ENCODE measurements around the gene PLD4. TPM values are rescaled to one million over a fixed set of nuclear protein-coding genes. Genes with fewer than 3 reads are reported as not detected.
A peak's percentile ranks its signal among the peaks of the same experiment; 100 is the strongest.

PLD4 gene
- total RNA-seq, 1 donor from 2014 or later: not detected

DNA sequence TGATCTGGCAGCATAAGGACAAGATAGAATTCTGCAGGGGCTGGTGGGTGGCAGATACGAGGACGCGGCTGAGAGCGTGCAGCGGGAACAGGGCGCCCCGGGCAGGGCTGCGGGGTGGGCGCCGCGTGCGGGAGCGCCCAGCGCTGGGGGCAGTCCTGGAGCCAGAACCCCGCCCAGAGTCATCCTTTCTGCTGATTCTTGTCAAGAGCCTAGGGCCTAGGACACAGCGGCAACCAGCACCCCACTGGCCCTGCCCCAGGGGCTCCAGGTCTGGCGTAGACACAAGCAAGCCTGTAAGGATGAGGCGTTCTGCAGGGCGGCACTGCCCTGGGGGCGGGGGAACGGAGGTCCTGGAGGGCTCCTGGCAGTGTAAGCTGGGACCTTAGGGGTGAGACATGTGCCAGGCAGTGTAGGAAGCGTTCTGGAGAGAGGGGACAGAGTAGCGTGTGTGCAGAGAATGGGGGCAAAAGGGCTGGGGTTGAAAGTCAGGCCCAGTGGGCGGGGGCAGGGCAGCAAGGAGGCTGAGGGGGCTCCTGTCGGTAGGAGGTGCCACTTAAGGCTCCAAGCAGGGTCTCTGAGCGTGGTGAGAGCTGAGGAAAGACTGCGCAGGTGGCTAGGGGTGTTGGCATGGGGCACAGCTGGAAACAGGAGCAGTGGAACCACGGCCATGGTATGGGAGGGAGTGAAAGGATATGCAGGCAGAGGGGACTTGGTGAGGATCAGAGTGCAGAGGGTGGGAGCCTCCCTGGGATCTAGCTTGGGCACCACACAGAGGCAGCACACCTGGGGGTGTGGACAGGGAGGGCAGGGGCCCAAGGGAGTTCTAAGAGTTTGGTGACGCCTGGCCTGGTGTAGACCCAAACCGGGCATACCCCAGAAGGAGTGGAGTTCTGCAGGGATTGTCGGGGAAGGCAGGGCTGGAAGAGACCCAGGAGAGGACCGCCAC lies 54.3 kb downstream of the PLD4 start:
- Mint-ChIP-seq H3K4me1 (ENCODE audit: low read depth, unreplicated experiment) (peaks cover 9% of the 10 kb centered on the region), H3K4me3 (ENCODE audit: unreplicated experiment) (peak overlapping the region; percentile 79), H3K36me3 (ENCODE audit: unreplicated experiment) (no peaks in the 10 kb centered on the region), H3K27ac (ENCODE audit: unreplicated experiment) (no peak overlapping the region), H3K27me3 (ENCODE audit: unreplicated experiment) (peaks cover 15% of the 10 kb centered on the region), H3K9me3 (ENCODE audit: unreplicated experiment) (peaks cover 19% of the 10 kb centered on the region)
- DNase-seq: no peak
- TF ChIP-seq, protein P1, sequence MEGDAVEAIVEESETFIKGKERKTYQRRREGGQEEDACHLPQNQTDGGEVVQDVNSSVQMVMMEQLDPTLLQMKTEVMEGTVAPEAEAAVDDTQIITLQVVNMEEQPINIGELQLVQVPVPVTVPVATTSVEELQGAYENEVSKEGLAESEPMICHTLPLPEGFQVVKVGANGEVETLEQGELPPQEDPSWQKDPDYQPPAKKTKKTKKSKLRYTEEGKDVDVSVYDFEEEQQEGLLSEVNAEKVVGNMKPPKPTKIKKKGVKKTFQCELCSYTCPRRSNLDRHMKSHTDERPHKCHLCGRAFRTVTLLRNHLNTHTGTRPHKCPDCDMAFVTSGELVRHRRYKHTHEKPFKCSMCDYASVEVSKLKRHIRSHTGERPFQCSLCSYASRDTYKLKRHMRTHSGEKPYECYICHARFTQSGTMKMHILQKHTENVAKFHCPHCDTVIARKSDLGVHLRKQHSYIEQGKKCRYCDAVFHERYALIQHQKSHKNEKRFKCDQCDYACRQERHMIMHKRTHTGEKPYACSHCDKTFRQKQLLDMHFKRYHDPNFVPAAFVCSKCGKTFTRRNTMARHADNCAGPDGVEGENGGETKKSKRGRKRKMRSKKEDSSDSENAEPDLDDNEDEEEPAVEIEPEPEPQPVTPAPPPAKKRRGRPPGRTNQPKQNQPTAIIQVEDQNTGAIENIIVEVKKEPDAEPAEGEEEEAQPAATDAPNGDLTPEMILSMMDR (IDR thresholded peaks at IDR 0.05; ENCODE audit: partially characterized antibody, unreplicated experiment): no peak

DNA sequence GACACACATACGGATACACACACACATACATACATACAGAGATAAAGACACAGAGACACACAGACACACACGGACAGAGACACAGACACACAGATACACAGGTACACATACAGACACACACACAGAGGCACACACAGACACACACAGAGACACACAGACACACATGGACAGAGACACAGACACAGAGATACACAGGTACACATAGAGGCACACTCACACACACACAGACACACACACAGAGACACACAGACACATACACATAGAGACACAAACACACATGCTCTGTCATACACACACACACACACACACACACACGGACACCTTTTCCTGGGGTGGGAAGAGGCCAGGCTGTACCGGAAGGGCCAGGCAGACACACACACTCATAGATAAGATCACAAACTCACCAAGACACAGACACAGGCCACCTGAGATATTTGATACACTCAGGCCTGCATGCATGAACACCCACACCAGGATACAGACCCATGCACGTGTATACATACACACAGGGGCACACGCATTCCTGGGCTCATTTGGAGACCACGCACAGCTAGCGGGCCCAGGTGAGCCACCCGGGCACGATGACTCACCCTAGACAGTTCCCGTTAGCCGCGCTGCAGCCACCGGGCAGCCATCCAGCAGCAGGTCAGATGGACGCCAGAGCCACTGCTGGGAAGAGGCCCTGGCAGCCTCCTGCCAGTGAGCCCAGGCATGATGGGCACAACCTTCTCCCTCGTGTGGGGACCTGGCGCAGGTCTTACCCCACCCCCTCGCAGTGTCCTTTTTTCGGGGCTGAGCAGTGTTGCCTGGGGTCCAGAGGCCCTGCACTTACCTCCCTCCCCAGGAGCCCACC lies 55.3 kb downstream of the PLD4 start:
- Mint-ChIP-seq H3K4me3 (ENCODE audit: unreplicated experiment) (peak overlapping the region; percentile 55), H3K4me1 (ENCODE audit: low read depth, unreplicated experiment) (peaks cover 9% of the 10 kb centered on the region), H3K36me3 (ENCODE audit: unreplicated experiment) (no peaks in the 10 kb centered on the region), H3K27ac (ENCODE audit: unreplicated experiment) (no peak overlapping the region), H3K9me3 (ENCODE audit: unreplicated experiment) (peaks cover 19% of the 10 kb centered on the region), H3K27me3 (ENCODE audit: unreplicated experiment) (peaks cover 17% of the 10 kb centered on the region)
- TF ChIP-seq, protein P1 (IDR thresholded peaks at IDR 0.05; ENCODE audit: partially characterized antibody, unreplicated experiment): no peak
- DNase-seq: no peak

DNA sequence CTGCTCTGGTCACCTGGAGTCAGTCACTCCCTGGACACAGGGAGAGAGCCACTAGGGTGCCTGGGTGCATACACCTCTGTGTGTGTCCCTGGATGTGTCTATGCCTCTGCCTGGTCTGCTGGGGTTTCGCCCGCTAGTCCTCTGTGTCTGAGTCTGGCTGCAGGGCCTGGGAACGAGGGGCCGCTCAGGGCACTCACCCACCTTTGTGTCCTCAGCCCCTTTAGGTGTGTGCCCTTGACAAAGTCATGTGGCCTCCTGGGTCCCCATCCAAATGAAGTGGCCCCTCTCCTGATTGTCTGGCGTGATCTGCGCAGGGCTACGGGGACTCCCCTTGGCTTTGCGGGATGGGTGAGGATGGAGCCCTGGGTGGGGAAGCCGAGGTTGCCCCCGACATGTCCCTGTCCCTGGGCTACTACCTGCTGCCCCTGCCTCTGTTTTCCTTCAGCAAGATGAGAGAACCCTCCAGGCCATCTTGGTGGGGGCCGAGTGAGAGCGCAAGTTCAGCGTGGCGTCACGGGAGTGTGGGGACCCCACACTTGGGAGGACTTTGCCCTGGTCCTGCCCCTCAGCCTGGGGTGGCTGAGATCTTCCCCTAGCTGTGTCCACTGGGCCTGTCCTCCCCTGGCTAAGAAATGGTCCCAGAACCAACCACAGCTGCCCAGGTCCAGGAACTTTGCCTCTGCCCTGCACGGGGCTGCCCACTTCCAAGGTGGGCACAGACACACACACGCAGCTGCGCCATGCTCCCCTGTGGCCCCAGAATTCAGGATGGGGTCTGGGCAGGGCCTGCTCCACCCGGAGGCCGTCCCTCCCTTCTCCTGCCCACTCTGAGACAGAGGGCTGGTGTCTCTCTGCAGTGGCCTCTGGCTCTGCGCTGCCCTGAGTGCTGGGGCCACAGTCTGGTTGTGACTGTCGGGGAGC lies 56.2 kb downstream of the PLD4 start:
- H3K4me1 Mint-ChIP-seq (ENCODE audit: low read depth, unreplicated experiment): peaks cover 9% of the 10 kb centered on the region
- no peak for DNase-seq
- H3K27ac Mint-ChIP-seq (ENCODE audit: unreplicated experiment): no peak overlapping the region
- H3K4me3 Mint-ChIP-seq (ENCODE audit: unreplicated experiment): no peak overlapping the region
- no peaks in the 10 kb centered on the region for H3K36me3 Mint-ChIP-seq (ENCODE audit: unreplicated experiment)
- peaks cover 17% of the 10 kb centered on the region for H3K27me3 Mint-ChIP-seq (ENCODE audit: unreplicated experiment)
- H3K9me3 Mint-ChIP-seq (ENCODE audit: unreplicated experiment): peaks cover 15% of the 10 kb centered on the region
- TF ChIP-seq, protein P1 (IDR thresholded peaks at IDR 0.05; ENCODE audit: partially characterized antibody, unreplicated experiment): no peak

DNA sequence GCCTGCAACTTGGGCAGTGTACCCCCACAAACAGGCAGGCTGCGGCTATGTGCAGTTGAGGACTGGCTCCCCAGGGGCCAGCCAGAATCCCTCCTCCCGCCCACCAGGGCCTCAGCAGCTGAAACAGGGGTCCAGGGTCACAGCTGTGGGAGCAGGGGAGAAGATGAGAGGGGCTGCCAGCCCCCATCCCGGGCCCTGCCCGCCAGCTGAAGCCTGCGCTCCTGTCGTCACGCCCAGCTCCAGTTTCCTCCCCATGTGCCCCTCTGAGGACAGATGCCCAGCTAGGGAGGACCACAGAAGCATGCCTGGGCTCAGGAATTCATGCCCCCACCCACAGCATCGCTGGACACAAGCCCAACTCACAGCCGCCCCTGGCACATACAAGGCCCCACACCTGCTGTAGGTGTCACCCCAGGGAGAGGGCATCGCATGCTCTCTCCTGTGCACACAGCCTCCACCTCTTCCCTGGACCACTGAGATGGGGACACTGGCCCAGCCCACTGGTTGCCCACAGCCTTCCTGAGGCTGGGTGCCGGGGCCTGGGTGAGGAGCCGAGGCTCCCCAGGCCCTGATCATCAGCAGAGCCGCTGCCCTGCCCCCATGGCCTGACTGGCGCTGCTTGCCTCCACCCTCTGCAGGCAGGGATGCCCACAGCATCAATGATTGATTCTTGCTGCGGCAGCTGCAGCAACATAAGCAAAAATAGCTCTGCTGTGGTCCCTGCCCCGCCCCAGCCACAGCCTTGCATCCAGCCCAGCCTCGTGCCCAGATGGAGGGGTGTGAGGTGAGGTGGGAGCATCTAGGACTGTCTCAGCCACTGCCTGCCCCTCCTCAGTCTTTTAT lies 57.2 kb downstream of the PLD4 start:
- no peak overlapping the region for H3K27ac Mint-ChIP-seq (ENCODE audit: unreplicated experiment)
- TF ChIP-seq, protein P1 (IDR thresholded peaks at IDR 0.05; ENCODE audit: partially characterized antibody, unreplicated experiment): no peak
- peaks cover 15% of the 10 kb centered on the region for H3K9me3 Mint-ChIP-seq (ENCODE audit: unreplicated experiment)
- no peaks in the 10 kb centered on the region for H3K36me3 Mint-ChIP-seq (ENCODE audit: unreplicated experiment)
- H3K4me1 Mint-ChIP-seq (ENCODE audit: low read depth, unreplicated experiment): peaks cover 3% of the 10 kb centered on the region
- no peak for DNase-seq
- peaks cover 15% of the 10 kb centered on the region for H3K27me3 Mint-ChIP-seq (ENCODE audit: unreplicated experiment)
- no peak overlapping the region for H3K4me3 Mint-ChIP-seq (ENCODE audit: unreplicated experiment)

All from glutamatergic neuron (in vitro differentiated cells).